ENCODE measurements around the gene NDST1. TPM values are rescaled to one million over a fixed set of nuclear protein-coding genes. Genes with fewer than 3 reads are reported as not detected.

The NDST1 gene
- polyA plus RNA-seq, 4 donors, result 7.4 to 44.5 (median 21.0) TPM

DNA sequence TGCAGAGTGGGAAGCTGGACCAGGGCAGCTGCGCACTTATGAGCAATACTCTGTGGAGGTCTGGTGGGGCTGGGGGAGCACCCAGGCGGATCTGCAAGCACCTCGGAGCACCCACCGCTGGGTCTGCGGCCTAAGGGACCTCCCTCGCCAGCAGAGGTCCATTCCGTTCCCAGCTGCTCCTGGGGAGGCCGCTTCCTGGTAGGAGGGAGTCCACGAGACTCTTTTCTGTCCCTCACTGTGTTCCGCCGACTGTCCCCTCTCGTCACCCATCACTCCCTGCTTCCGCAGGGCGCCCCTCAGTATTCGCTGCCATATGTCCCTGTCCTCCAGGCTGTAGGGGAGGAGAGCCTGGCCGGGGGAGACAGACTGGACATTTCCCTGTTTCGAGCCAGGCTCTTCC lies 45.5 kb downstream of the NDST1 start:
- FAIRE-seq, result no peak
- peaks cover 12 to 83% (median 16%) of the 10 kb centered on the region in 3 donors for H3K36me3 ChIP-seq (ENCODE audit: control insufficient read depth in 3 of 3, insufficient read depth in 2 of 3, low read depth in 1 of 3, low read length in 3 of 3)

DNA sequence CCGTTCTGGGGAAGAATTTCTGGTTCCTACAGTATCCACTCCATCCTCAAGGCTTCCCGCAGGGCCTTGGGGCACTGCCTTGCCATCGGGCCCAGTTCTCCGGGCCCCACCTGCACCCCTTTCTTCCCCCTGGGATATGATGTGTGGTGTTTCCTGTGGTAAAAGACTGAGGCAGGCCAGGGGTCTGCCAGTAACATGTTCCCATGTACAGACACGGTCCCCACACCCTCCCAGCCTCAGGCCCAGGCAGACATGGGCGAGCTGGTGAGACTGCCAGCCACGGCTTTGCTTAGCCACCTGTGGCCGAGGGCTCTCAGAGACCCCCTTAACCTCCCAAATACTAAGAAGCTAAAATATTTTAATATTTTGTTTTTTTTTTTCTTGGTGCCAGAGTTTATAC lies 46.0 kb downstream of the NDST1 start:
- H3K36me3 ChIP-seq (ENCODE audit: control insufficient read depth in 3 of 3, insufficient read depth in 2 of 3, low read depth in 1 of 3, low read length in 3 of 3), result peaks cover 12 to 80% (median 16%) of the 10 kb centered on the region in 3 donors
- no peaks in the 10 kb centered on the region for H3K4me1 ChIP-seq (ENCODE audit: control insufficient read depth in 3 of 3, insufficient read depth in 2 of 3, low read depth in 1 of 3, low read length in 2 of 3)
- FAIRE-seq, result no peak
- no peak for DNase-seq
- WGBS, 3 donors, result 89 to 93% (median 91%) methylated on average over 8 of the region's 8 CpGs
- H3K4me3 ChIP-seq (ENCODE audit: low read depth in 1 of 3, low read length in 3 of 3), result no peak overlapping the region
- no peak overlapping the region for H3K27ac ChIP-seq (ENCODE audit: low read depth in 1 of 3, low read length in 2 of 3)
- H3K9me3 ChIP-seq (ENCODE audit: control insufficient read depth in 2 of 2, insufficient read depth in 1 of 2, low read depth in 1 of 2, low read length in 1 of 2), result no peaks in the 10 kb centered on the region
- H3K27me3 ChIP-seq (ENCODE audit: control insufficient read depth in 3 of 3, insufficient read depth in 3 of 3, low read length in 3 of 3), result no peaks in the 10 kb centered on the region

More for the DNA sequence above, 45.5 kb downstream of the NDST1 start:
- DNase-seq, result no peak
- 93 to 97% (median 94%) methylated on average over 17 of the region's 17 CpGs for WGBS, 3 donors
- no peaks in the 10 kb centered on the region for H3K27me3 ChIP-seq (ENCODE audit: control insufficient read depth in 3 of 3, insufficient read depth in 3 of 3, low read length in 3 of 3)
- no peaks in the 10 kb centered on the region for H3K4me1 ChIP-seq (ENCODE audit: control insufficient read depth in 3 of 3, insufficient read depth in 2 of 3, low read depth in 1 of 3, low read length in 2 of 3)
- no peaks in the 10 kb centered on the region for H3K9me3 ChIP-seq (ENCODE audit: control insufficient read depth in 2 of 2, insufficient read depth in 1 of 2, low read depth in 1 of 2, low read length in 1 of 2)
- no peak overlapping the region for H3K4me3 ChIP-seq (ENCODE audit: low read depth in 1 of 3, low read length in 3 of 3)
- no peak overlapping the region for H3K27ac ChIP-seq (ENCODE audit: low read depth in 1 of 3, low read length in 2 of 3)

GRCh38 chr5:150554857-150555256 lies 46.9 kb downstream of the NDST1 start:
- 67 to 70% (median 69%) methylated on average over 8 of the region's 8 CpGs for WGBS, 3 donors
- H3K36me3 ChIP-seq (ENCODE audit: control insufficient read depth in 3 of 3, insufficient read depth in 2 of 3, low read depth in 1 of 3, low read length in 3 of 3), result peaks cover 9 to 72% (median 13%) of the 10 kb centered on the region in 3 donors
- H3K4me3 ChIP-seq (ENCODE audit: low read depth in 1 of 3, low read length in 3 of 3), result no peak overlapping the region
- H3K27ac ChIP-seq (ENCODE audit: low read depth in 1 of 3, low read length in 2 of 3), result no peak overlapping the region
- FAIRE-seq (no peak), DNase-seq (no peak)
- H3K27me3 ChIP-seq (ENCODE audit: control insufficient read depth in 3 of 3, insufficient read depth in 3 of 3, low read length in 3 of 3), result no peaks in the 10 kb centered on the region
- no peaks in the 10 kb centered on the region for H3K9me3 ChIP-seq (ENCODE audit: control insufficient read depth in 2 of 2, insufficient read depth in 1 of 2, low read depth in 1 of 2, low read length in 1 of 2)
- no peaks in the 10 kb centered on the region for H3K4me1 ChIP-seq (ENCODE audit: control insufficient read depth in 3 of 3, insufficient read depth in 2 of 3, low read depth in 1 of 3, low read length in 2 of 3)

- 70 to 93% (median 90%) methylated on average over 3 of the region's 3 CpGs for WGBS, 3 donors
- no peak for DNase-seq
- FAIRE-seq, result no peak
- no peaks in the 10 kb centered on the region for H3K9me3 ChIP-seq (ENCODE audit: control insufficient read depth in 2 of 2, insufficient read depth in 1 of 2, low read depth in 1 of 2, low read length in 1 of 2)
- no peak overlapping the region for H3K27ac ChIP-seq (ENCODE audit: low read depth in 1 of 3, low read length in 2 of 3)
- H3K4me1 ChIP-seq (ENCODE audit: control insufficient read depth in 3 of 3, insufficient read depth in 2 of 3, low read depth in 1 of 3, low read length in 2 of 3), result peaks cover 0 to 5% (median 0%) of the 10 kb centered on the region in 3 donors
- H3K36me3 ChIP-seq (ENCODE audit: control insufficient read depth in 3 of 3, insufficient read depth in 2 of 3, low read depth in 1 of 3, low read length in 3 of 3), result peaks cover 9 to 63% (median 13%) of the 10 kb centered on the region in 3 donors
- H3K27me3 ChIP-seq (ENCODE audit: control insufficient read depth in 3 of 3, insufficient read depth in 3 of 3, low read length in 3 of 3), result no peaks in the 10 kb centered on the region
- H3K4me3 ChIP-seq (ENCODE audit: low read depth in 1 of 3, low read length in 3 of 3), result no peak overlapping the region
Observed at GRCh38 chr5:150556106-150556505, 48.2 kb downstream of the NDST1 start.

GRCh38 chr5:150556859-150557508 lies 49.1 kb downstream of the NDST1 start:
- H3K4me3 ChIP-seq (ENCODE audit: low read depth in 1 of 3, low read length in 3 of 3), result no peak overlapping the region
- H3K27me3 ChIP-seq (ENCODE audit: control insufficient read depth in 3 of 3, insufficient read depth in 3 of 3, low read length in 3 of 3), result no peaks in the 10 kb centered on the region
- peaks cover 0 to 13% (median 0%) of the 10 kb centered on the region in 3 donors for H3K4me1 ChIP-seq (ENCODE audit: control insufficient read depth in 3 of 3, insufficient read depth in 2 of 3, low read depth in 1 of 3, low read length in 2 of 3)
- DNase-seq (no peak), FAIRE-seq (no peak)
- peaks cover 3 to 56% (median 13%) of the 10 kb centered on the region in 3 donors for H3K36me3 ChIP-seq (ENCODE audit: control insufficient read depth in 3 of 3, insufficient read depth in 2 of 3, low read depth in 1 of 3, low read length in 3 of 3)
- 70 to 81% (median 80%) methylated on average over 7 of the region's 7 CpGs for WGBS, 3 donors
- peaks cover 0 to 2% of the 10 kb centered on the region in 2 donors for H3K9me3 ChIP-seq (ENCODE audit: control insufficient read depth in 2 of 2, insufficient read depth in 1 of 2, low read depth in 1 of 2, low read length in 1 of 2)
- H3K27ac ChIP-seq (ENCODE audit: low read depth in 1 of 3, low read length in 2 of 3), result no peak overlapping the region

DNA sequence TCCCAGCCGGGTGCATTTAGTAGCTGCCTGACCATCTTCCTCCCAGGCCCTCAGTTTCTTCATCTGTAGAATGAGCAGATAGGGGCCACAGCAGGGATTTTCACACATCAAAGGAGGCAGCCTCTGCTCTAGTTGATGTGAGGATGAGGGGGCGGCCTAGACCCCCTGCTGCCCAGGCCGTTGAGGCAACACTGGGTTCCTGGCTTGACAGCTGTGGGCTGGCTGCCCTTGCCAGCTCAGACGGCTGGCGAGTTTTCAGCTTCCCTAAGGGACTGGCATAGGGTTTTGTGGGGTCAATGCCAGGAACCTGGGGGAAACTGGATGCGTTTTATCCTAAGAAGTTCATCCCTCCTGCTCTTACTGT lies 49.6 kb downstream of the NDST1 start:
- DNase-seq (no peak), FAIRE-seq (no peak)
- 62 to 73% (median 72%) methylated on average over 6 of the region's 6 CpGs for WGBS, 3 donors
- Histone ChIP-seq H3K27me3 (ENCODE audit: control insufficient read depth in 3 of 3, insufficient read depth in 3 of 3, low read length in 3 of 3) (no peaks in the 10 kb centered on the region), H3K9me3 (ENCODE audit: control insufficient read depth in 2 of 2, insufficient read depth in 1 of 2, low read depth in 1 of 2, low read length in 1 of 2) (peaks cover 0 to 7% of the 10 kb centered on the region in 2 donors), H3K4me1 (ENCODE audit: control insufficient read depth in 3 of 3, insufficient read depth in 2 of 3, low read depth in 1 of 3, low read length in 2 of 3) (peaks cover 0 to 18% (median 0%) of the 10 kb centered on the region in 3 donors), H3K4me3 (ENCODE audit: low read depth in 1 of 3, low read length in 3 of 3) (no peak overlapping the region), H3K27ac (ENCODE audit: low read depth in 1 of 3, low read length in 2 of 3) (no peak overlapping the region), H3K36me3 (ENCODE audit: control insufficient read depth in 3 of 3, insufficient read depth in 2 of 3, low read depth in 1 of 3, low read length in 3 of 3) (peaks cover 2 to 51% (median 13%) of the 10 kb centered on the region in 3 donors)

DNA sequence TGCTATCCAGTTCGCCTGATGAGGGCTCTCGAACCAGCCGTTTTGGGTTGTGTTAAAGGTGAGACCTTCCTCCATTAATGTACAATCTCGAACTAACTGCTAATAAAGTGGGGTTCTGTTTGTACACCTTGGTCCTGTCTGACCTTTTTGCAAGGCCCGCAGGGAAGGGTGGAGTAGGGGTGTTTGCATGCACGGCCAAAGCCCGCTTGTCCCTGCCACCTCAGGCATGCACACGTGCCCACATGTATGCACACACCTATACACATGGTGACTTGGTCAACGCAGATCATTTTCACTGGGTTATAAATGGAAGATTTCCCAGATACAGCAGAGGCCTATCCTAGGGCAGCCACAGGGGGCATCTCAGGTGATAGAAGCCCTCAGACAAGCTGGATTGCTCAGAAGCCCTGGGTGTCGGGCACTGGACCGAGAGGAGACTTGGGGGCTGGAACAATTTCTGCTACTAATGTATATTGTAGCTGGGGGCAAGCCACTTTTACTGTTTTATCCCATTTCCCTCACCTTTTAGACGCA lies 50.2 kb downstream of the NDST1 start:
- 79 to 82% (median 81%) methylated on average over 12 of the region's 12 CpGs for WGBS, 3 donors

DNA sequence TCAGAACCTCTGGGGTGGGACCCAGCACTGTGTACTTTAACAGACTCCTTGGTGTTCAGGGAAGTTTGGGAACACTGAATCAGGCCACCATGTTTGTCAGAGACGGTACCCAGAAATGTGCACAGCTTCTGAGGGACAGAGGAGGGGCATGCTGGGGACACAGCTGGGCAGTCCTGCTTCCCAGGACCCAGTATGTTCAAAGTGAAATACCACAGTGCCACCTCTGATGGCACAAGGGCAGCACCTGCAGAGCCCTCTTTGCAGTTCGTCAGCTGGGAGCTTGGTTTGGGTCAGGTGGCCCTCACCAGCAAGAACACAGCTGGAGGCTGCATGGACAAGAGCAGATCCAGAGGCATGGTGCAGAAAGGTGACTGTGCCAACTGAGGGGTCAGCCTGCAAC lies 51.2 kb downstream of the NDST1 start:
- DNase-seq (no peak), FAIRE-seq (no peak)
- WGBS, 3 donors, result 79 to 83% (median 83%) methylated on average over 2 of the region's 2 CpGs
- no peaks in the 10 kb centered on the region for H3K27me3 ChIP-seq (ENCODE audit: control insufficient read depth in 3 of 3, insufficient read depth in 3 of 3, low read length in 3 of 3)
- H3K27ac ChIP-seq (ENCODE audit: low read depth in 1 of 3, low read length in 2 of 3), result no peak overlapping the region
- H3K36me3 ChIP-seq (ENCODE audit: control insufficient read depth in 3 of 3, insufficient read depth in 2 of 3, low read depth in 1 of 3, low read length in 3 of 3), result peaks cover 0 to 35% (median 4%) of the 10 kb centered on the region in 3 donors
- H3K4me3 ChIP-seq (ENCODE audit: low read depth in 1 of 3, low read length in 3 of 3), result no peak overlapping the region
- H3K4me1 ChIP-seq (ENCODE audit: control insufficient read depth in 3 of 3, insufficient read depth in 2 of 3, low read depth in 1 of 3, low read length in 2 of 3), result peaks cover 0 to 20% (median 0%) of the 10 kb centered on the region in 3 donors
- H3K9me3 ChIP-seq (ENCODE audit: control insufficient read depth in 2 of 2, insufficient read depth in 1 of 2, low read depth in 1 of 2, low read length in 1 of 2), result peaks cover 0 to 18% of the 10 kb centered on the region in 2 donors

More for the DNA sequence above, 50.2 kb downstream of the NDST1 start:
- FAIRE-seq, result no peak
- H3K27ac ChIP-seq (ENCODE audit: low read depth in 1 of 3, low read length in 2 of 3), result no peak overlapping the region
- H3K27me3 ChIP-seq (ENCODE audit: control insufficient read depth in 3 of 3, insufficient read depth in 3 of 3, low read length in 3 of 3), result no peaks in the 10 kb centered on the region
- peaks cover 0 to 20% (median 0%) of the 10 kb centered on the region in 3 donors for H3K4me1 ChIP-seq (ENCODE audit: control insufficient read depth in 3 of 3, insufficient read depth in 2 of 3, low read depth in 1 of 3, low read length in 2 of 3)
- H3K4me3 ChIP-seq (ENCODE audit: low read depth in 1 of 3, low read length in 3 of 3), result peak overlapping the region in 1 of 3 donors; percentile 10
- peaks cover 2 to 44% (median 10%) of the 10 kb centered on the region in 3 donors for H3K36me3 ChIP-seq (ENCODE audit: control insufficient read depth in 3 of 3, insufficient read depth in 2 of 3, low read depth in 1 of 3, low read length in 3 of 3)
- DNase-seq, result no peak
- H3K9me3 ChIP-seq (ENCODE audit: control insufficient read depth in 2 of 2, insufficient read depth in 1 of 2, low read depth in 1 of 2, low read length in 1 of 2), result peaks cover 0 to 13% of the 10 kb centered on the region in 2 donors
